ENCODE results near the gene LOXL4.

The LOXL4 gene

DNA sequence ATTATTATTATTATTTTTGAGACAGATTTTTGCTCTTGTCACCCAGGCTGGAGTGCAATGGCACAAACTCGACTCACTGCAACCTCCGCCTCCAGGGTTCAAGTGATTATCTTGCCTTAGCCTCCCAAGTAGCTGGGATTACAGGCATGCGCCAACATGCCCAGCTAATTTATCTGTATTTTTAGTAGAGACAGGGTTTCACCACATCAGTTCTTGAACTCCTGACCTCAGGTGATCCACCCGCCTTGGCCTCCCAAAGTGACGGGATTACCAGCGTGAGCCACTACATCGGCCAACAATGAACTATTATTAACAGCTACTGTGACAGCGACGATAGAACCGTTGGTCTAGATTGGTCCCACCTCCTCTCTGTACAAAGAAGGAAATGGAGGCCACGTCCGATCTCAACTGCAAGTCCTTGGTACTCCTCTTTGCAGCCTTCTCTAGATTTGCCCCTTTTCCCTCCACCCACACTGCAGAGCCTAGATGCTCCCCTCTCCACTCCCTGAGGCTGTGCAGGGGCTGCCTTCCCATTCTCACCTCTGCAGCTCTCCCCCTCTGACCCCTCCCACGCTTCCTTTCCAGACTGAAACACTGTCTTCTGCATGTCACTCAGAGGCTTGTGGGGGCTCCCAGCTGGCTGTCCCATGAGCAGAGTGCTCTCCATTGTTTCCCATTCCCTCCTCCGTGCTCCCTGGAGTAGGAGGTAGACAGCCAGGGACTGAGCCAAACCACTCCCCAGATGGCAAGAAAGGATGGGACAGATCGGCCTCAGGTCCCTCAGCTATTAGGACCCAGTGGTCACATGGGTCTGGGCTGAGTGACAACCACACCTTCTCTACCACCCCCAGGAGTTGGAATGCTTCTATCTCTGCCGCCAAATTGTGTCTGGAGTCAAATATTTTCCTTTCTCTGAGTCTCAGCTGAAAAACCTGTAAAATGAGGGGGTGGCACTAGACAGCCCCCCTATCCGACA lies 2.3 kb downstream of the LOXL4 start:
- in situ Hi-C loops (cut with MboI; ENCODE audit: low sequenced_read_pairs): no loop called here

DNA sequence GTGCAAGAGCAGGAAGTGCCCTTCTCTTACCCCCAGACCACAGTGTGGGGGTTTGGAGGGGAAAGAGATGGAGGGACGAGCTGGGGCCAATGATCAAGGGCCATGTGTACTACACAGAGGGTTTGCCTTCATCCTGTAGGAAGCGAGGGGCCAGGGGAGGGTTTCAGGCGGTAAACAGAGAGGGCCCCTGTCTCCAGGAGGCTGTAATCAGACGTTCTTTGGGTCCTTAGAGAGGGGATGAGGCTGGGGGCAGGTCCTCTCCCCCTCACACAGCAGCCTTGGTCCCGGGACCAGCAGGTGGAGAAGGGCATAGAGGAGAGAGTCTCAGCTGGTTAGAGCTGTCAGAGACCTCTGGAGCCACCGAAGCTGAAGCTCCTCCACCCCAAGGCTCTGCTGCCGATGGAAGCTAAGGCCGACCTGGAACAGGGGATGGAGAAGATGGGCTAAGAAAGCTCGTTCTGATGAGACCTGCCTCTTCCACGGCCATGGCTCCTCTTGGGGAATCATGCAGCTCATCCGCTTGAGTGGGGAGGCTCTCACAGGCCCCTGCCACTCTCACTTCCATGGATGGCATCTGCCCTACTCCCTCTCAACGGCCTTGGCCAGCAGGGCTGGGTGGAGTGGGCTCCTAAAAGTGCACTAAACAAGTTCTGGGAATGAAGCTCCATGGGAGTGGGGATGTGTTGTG lies 3.5 kb downstream of the LOXL4 start:
- in situ Hi-C loops (cut with MboI; ENCODE audit: low sequenced_read_pairs): no loop called here

DNA sequence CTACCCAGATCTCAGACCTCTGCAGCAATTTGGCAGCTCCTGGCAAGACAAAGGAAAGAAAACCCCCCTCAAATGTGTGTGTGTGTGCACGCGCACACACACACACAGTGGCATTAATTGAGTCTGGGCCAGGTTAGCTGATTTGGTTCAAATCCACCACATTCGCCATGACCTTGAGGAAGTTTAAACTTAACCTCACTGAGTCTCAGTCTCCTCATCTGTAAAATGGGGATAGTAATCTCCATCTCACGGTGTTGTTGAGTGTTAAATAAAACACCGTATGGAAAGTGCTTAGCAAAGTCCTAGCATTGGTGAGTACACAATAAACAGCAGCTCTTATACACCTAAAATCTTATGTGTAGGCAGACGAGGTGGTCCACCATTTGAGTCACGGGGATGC lies 4.9 kb downstream of the LOXL4 start:
- in situ Hi-C loops (cut with MboI; ENCODE audit: low sequenced_read_pairs): no loop called here

DNA sequence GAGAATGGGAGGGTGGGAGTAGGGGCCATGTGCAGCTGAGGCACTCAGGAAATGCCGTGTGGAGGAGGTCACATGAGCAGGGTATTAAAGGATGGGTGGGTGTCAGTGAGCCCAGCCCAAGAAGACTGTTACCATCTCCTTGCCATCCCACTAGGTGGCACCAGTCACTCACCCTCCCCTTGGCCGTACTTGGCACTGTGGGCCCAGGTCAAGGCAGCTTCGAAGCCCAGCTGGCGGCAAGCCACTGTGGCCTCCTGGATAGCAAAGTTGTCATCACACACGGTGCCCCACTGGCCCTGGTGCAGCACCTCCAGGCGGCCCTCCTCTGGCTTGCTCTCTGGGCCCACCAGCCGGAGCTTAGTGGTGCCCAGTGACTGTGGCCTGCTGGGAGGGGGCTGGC lies 5.4 kb downstream of the LOXL4 start:
- in situ Hi-C loops (cut with MboI; ENCODE audit: low sequenced_read_pairs): no loop called here

DNA sequence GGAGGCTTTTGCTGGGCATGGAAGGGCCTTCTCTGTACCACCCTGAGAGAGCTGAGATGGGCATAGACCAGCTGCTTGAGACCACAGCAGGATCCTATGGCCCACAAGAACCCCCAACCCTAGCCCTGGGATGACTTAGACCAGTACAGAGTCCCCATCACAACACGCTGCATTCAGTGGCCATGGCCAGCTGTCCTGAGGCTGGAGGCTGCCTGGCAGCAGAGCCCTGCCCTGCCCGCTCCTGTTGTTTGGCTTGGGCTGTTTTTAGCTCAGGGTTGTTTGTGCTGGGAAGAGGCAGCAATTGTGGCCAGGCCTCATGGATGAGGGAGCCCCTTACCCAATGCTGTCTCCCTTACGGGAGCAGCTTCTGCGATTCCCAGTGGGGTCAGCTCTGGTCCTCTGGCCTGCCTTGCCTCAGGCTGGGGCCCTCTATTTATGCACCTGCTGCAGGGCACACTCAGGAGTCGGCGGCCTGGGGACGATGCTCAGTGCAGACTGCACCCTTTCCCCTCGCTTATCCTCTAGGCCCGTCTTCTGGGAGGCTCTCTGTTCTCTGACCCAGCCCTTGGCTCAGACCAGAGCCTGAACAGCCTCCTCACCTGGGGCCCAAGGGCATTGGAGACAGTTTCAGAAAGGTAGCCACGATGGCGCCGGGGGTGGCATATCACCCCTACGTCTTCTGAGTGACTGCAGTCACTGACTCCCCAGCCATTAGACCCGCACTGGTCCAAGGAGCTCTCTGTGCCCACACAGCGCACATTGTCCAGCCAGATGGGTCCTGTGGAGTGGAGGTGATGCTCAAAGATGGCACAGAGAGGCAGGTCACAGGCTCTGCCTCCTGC lies 6.3 kb downstream of the LOXL4 start:
- in situ Hi-C loops (cut with MboI; ENCODE audit: low sequenced_read_pairs): no loop called here

DNA sequence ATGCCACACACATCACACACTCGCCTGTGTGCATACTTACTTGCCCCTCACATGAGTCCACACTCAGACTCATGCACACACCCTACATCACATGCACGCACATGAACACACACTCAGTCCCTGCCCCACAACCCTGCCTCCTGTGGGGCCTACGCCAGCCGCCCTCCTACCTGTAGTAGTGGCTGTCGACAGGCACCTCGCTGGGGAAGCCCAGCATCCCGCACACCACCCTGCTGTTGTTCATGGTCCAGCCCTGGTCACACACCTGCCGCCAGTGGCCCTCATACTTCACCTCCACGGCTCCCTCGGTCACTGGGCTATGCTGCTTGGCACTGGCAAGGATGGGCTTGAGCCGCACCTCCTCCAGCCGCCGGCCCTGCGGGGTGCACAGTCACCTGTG lies 7.2 kb downstream of the LOXL4 start:
- in situ Hi-C loops (cut with MboI; ENCODE audit: low sequenced_read_pairs): no loop called here

DNA sequence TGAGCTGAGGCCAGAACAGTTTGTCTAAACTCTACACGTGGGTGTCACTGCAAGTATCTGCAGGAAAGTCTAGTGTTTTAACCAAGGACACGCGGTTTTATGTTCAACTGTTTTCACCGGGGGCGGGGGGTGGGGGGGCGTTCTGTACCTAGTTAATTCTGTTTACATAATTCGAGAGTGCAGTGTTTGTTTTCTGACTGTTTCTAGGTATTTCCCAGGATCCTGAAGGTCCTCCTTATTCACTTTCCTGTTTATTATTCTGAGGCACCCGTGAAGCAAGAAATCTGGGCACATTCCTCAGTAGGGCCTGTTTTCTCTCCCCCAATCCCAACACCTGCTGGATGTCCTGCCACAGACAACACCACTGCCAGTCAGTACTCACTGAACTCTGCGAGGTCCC lies 7.6 kb downstream of the LOXL4 start:
- in situ Hi-C loops (cut with MboI; ENCODE audit: low sequenced_read_pairs): no loop called here

DNA sequence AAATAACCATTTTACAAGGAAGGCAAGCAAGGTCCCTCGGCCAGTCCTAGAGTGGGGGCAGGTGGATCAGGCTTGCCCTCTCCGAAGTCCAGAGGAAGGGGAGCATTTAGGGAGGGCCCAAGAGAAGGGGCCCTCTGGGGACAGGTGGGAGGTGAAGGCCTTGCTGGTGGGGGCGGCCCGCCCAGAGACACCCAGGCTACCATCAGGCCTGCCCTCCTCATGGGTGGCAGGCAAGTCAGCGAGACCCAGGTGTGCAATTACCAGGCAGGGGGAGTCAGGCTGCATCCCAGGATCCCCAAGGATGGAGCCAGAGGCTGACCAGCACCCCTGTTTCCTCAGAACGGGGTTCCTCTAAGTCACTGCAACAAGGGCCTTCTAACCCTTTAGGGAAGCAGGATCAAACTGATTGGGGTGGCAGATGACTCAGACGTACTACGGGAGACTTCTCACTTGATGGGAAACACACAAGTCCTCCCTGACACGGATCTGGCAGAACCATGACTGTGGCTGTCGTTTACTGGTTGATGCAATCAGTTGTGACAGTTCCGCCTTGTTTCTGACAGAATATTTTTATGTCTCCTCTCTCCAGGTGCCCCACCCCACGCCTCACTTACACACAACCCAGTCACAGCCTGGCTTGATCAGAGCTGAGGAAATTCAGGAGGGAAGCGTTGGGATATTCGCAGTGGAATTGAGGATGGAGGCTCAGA lies 8.2 kb downstream of the LOXL4 start:
- in situ Hi-C loops (cut with MboI; ENCODE audit: low sequenced_read_pairs): no loop called here

DNA sequence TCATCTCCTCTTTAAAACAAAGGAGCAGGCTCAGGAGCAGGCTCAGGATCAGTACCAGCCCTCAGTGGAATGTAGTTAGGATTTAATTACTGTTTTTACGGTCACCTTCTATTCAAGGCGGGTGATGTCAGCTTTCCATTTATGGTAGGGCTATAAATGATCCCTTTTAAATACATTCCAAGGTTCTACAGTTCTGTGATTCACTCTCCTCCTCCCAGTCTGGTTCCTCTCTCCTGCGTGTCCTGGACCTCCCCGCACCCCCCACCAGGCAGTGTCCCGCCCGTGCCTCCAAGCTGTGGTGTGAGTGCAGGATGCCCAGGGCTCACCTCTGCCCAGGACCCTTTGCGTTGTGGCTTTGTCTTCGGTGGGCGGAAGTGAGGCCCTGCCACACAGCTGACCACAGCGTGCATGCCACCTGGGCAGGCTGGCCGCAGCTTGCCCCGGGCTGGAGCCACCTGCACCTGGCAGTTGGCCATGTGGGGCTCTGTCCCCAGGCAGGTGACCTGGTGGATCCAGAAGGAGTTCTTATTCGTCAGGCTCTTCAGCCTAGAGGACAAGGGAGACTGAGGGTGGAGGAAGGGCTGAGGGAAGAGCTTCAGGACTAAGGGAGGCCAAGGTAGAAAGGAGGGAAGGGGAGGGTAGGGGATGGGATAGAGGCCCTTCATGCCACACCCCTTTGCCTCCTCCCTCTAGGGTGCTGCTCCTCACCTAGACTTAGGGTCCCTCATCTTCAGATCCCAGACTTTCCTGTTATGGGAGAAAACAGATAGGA lies 9.1 kb downstream of the LOXL4 start:
- in situ Hi-C loops (cut with MboI; ENCODE audit: low sequenced_read_pairs): no loop called here

DNA sequence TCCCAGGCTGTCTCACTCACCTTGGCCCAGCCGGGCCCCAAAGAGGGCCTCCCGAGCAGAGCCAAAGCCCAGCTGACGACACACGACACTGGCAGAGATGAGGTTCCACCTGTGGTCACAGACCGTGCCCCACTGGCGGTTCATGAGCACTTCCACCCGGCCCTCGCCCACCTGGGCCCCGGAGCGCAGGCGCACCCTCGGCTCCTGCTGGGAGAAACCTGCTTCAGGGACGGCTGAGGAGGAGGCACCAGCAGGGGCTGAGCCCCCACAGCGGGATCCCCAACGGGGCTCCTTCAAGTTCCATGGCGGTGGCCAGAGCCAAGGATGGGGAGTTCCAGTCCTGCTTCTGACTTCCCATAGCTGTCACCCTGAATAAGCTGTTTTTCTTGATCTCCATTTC lies 10.0 kb downstream of the LOXL4 start:
- in situ Hi-C loops (cut with MboI; ENCODE audit: low sequenced_read_pairs): no loop called here

DNA sequence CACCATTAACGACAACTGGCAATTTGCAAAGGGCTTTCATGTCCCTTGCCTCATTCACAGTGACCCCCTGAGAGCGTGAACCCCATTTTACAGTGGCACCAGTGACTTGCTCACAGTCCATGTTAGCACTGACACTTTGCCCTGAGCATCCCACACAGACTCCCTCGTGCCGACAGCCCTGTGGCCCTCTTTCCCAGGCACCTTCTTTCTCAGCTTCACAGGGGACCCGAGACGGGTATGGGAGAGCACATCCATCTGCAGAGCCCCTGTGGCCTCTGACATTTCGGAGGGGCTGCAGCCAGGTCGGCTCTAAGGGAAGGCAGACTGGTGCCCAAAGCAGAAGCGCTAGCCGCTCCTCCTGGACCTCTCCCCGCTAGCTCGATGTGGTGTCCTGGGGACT lies 10.8 kb downstream of the LOXL4 start:
- in situ Hi-C loops (cut with MboI; ENCODE audit: low sequenced_read_pairs): no loop called here

DNA sequence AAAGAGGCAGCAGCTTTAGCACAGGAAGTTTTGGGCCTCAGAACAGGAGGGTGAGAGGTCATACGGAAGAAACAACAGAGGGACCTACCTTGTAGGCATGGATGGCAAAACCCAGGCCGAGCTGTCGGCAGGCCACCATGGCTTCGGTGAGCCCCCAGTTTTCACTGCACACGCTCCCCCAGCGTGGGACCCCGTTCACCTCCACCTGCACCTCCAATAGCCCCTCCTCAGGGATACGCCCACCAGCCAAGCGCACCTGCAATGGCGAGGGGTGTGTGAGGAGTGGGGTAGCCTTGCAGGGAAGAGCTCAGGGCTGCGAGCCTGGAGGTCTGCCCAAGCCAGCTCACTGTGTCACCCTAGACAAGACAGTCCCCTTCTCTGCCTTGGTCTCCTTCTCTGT lies 11.3 kb downstream of the LOXL4 start:
- in situ Hi-C loops (cut with MboI; ENCODE audit: low sequenced_read_pairs): no loop called here

DNA sequence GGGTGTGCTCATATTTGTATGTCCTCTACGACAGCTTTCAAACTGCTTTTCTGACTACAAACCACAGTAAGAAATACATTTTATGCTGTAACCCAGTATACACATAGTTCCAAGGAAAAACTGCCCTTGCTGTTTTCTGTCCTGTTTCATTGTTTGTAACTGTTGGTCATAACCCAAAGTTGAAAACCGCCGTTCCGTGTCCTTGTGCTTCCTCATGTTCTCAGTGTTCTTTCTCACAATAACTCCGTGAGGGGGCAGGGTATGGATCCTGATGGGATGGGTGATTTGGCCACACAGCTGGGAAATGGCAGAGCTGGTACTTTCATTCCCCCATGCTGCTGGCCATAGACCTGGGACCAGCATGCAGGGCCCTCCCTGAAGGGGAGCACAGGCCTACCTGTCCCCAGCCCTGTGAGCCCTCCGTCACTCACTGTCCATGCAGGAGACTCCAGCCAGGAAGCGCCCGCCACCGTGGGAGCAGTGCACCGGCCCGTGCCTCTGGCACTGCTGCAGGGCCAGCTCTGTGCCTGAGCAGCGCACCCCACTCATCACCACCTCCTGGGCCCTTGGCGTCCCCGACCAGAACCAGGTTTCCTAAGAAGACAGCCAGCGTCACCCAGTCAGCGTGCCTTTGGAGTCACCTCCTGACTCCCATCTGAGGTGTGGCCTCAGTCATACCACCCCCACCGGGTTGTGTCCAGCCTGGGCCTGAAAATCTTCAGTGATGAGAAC lies 12.7 kb downstream of the LOXL4 start:
- in situ Hi-C loops (cut with MboI; ENCODE audit: low sequenced_read_pairs): no loop called here

DNA sequence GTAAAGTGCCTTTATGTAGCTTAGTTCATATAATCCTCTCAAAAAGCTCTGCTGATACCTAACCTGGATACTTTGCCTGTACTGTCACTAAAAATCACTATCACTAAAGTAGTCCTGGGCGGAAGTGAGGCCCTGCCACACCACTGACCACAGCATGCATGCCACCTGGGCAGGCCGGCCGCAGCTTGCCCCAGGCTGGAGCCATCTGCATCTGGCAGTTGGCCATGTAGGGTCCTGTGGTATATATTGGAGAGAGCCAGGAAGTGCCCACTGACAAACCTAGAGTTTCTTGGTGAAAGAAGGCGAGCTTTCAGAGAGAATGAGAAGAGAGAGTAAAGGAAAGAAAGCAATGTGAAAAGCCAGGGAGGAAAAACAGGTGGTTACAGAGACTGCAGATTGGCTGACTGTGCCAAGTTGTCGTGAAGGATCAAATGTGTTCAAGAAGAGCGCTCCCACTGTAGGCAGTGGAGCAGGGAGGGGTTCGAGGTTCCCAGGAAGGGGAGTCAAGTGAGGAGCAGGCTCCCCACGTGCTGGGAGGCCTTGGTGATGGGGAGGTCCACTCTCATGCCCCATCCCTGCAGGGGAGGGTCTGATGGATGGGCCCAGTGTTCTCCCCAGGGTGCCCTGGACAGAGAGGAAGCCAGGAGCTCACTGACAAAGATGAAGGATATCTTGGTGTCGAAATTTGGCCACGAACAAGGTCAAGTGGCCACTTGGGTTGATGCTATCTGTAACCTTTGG lies 13.6 kb downstream of the LOXL4 start:
- in situ Hi-C loops (cut with MboI; ENCODE audit: low sequenced_read_pairs): no loop called here

DNA sequence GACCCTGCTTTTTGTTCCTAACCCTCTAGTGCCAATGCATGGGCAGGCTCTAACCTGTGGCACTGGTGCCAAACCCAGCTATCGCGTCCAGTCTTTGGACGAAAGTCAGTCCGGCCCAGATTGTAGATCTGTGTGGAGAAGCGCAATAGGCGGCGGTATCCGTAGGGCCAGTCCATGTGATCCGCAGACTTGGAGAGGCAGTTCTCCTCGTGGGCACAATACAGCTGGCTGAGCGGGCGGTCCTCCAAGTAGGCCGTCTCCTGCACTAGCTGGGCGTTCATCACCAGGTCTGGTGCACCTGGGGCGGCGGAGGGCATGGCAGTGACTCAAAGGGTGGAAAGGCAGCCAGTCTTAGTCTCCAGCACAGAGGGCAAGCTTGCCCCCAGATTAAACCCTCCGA lies 14.5 kb downstream of the LOXL4 start:
- in situ Hi-C loops (cut with MboI; ENCODE audit: low sequenced_read_pairs): no loop called here

DNA sequence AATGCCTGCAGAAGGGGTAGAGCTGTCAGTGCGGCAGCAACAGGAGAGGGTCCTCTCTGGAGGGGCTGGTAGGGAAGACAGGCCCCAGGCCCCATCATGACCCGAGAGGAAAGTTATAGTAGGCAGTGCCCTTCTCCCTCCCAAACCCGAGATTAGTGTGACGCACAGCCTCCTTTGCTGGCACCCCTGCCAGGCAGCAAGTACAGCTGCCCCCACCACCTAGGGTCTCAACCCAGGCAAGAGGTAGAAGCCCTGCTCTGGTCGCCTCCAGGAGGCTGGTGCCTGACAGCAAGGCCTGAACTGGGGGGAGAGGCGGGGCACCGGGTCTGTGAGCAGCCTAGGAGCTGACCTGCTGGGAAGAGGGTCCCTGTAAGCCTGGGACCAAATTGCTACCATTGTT lies 15.5 kb downstream of the LOXL4 start:
- in situ Hi-C loops (cut with MboI; ENCODE audit: low sequenced_read_pairs): no loop called here

DNA sequence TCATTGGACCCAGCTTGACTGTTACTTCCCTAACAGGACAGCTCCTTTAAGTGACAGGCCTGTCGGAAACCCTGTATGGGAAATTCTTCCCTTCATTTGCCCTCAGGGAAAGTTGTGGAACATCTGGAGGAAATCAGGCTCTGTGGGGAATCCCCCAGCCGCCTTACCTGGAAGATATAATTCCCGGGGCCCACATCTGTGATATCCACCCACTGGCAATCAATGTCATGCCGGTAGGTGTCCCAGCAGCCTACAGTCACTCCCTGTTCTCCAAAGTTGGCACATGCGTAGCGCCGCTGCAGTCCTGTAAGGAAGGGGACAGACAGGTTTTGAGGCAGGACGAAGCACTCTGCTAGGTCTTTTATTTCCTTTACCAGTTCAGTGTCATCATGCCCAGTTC lies 16.6 kb downstream of the LOXL4 start:
- in situ Hi-C loops (cut with MboI; ENCODE audit: low sequenced_read_pairs): no loop called here

DNA sequence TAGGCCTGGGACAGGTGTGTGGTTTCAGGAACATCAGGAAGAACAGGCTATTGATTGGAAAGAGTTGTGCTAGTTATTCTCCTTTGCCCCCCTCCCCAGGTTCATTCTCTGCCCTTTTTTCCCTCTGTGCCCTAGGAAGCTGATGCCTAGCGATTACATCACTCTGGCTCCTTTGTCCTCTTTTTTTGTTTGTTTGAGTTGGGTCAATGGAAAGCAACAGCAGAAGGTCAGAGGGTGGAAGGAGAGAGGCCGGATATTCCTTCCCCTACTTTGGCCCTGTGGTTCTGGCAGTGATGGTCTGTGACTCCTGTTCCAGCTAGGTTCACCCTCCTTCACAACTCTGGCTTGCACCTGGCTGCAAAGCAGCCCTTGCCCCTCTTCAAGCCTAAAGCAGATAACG lies 18.9 kb downstream of the LOXL4 start:
- in situ Hi-C loops (cut with MboI; ENCODE audit: low sequenced_read_pairs): no loop called here

DNA sequence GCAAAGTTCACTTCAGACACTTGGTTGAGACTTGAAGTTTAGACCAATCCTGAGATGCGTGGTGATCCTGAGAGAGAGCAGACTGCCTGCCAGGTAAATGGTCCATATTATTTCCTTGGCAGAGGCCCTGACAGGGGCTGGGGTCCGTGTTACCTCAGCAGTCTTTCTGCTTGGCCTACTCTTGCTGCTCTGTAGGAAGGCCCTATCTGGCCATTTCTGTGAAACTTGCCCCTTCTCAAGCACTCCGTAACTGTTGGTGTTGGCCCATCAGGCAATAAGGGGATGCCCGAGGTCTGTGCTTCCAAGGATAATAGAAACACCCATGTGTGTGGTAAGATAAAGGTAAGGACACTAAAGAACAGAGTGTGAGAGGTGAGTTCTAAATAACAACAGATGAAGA lies 20.0 kb downstream of the LOXL4 start:
- in situ Hi-C loops (cut with MboI; ENCODE audit: low sequenced_read_pairs): no loop called here

Data from hTERT RPE-1 (cell line).